Activated CD8-positive, alpha-beta memory T cell treated with anti-CD3 and anti-CD28 coated beads for 1 hour (primary cell): ENCODE data around the gene APH1A.
"Not testable (repeated sequence)": the region's sequence is repeated elsewhere in the genome, so short reads cannot be mapped to it uniquely, and the experiment has no call there.

Experiments used
- DNase-seq, 2 donors: peaks; one replicate each; pipeline ENCODE4 v3.0.0-alpha.2; 2020; ENCODE audit warnings: low read depth in 1 of 2; ENCODE audit errors: extremely low read depth in 1 of 2

The APH1A gene

GRCh38 chr1:150269451-150269850 lies 635 bp upstream of the APH1A start:
- DNase-seq, result no peak

- peak in 1 of 2 donors; percentile 16 for DNase-seq
These were observed 494 bp downstream of the APH1A start for GRCh38 chr1:150268340-150268704.

GRCh38 chr1:150267896-150268295 lies 920 bp downstream of the APH1A start:
- DNase-seq, result no peak

GRCh38 chr1:150263549-150263948 lies 5.3 kb downstream of the APH1A start:
- no peak for DNase-seq

- DNase-seq, result no peak
These were observed 6.2 kb downstream of the APH1A start for GRCh38 chr1:150262388-150263320.

GRCh38 chr1:150261367-150261766 lies 7.4 kb downstream of the APH1A start:
- DNase-seq, result no peak

GRCh38 chr1:150259758-150260669 lies 8.8 kb downstream of the APH1A start:
- DNase-seq, result no peak

GRCh38 chr1:150259217-150259616 lies 9.6 kb downstream of the APH1A start:
- DNase-seq, result no peak

- no peak for DNase-seq
These were observed 10.9 kb downstream of the APH1A start, which contains the start of gene CA14 for GRCh38 chr1:150257624-150258585. CA14 (plus strand) TSS chr1:150257774; CDS start chr1:150258129, 355 bp downstream.

- DNase-seq, result no peak
These were observed 12.1 kb downstream of the APH1A start for GRCh38 chr1:150256554-150257341.

GRCh38 chr1:150256198-150256553 lies 12.6 kb downstream of the APH1A start:
- DNase-seq, result no peak

- no peak for DNase-seq
These were observed 18.9 kb downstream of the APH1A start for GRCh38 chr1:150249936-150250335.

GRCh38 chr1:150243003-150243402 lies 25.8 kb downstream of the APH1A start:
- no peak for DNase-seq

- no peak for DNase-seq
These were observed 31.1 kb downstream of the APH1A start for GRCh38 chr1:150237746-150238145.

GRCh38 chr1:150237176-150237575 lies 31.6 kb downstream of the APH1A start:
- DNase-seq, result not testable (repeated sequence)

- DNase-seq, result no peak
These were observed 32.2 kb downstream of the APH1A start for GRCh38 chr1:150236614-150237100.

GRCh38 chr1:150235852-150236613 lies 32.8 kb downstream of the APH1A start, which contains the start of gene ANP32E:
ANP32E (minus strand) TSS chr1:150236112; CDS start chr1:150235786, 326 bp downstream.
- peak; percentile 78 to 81 for DNase-seq

- peak in 1 of 2 donors; percentile 9 for DNase-seq
These were observed 33.4 kb downstream of the APH1A start for GRCh38 chr1:150235294-150235851.
